GM12878 (cell line): ENCODE data around the gene WDR11. TPM values are rescaled to one million over a fixed set of nuclear protein-coding genes. Genes with fewer than 3 reads are reported as not detected.
A peak's percentile ranks its signal among the peaks of the same experiment; 100 is the strongest.

Experiments used
- CBX3 ChIP-seq: fragments of 200-600 bp; sonication (generic); IDR thresholded peaks from 2 replicates; pipeline ENCODE4 v1.6.1; 2016; ENCODE audit warnings: low read depth, borderline replicate concordance
- CUX1 ChIP-seq: IDR thresholded peaks from 2 replicates; pipeline ENCODE4 v1.6.1; 2012; ENCODE audit warnings: improper control_type of control experiment, low read depth, low read length; ENCODE audit not compliant: insufficient replicate concordance
- E4F1 ChIP-seq: fragments of 450-650 bp; IDR thresholded peaks from 2 replicates; pipeline ENCODE4 v1.6.1; 2018; ENCODE audit warnings: borderline replicate concordance, mild to moderate bottlenecking; ENCODE audit not compliant: partially characterized antibody
- FOS ChIP-seq: IDR thresholded peaks from 3 replicates; pipeline ENCODE4 v1.6.1; 2011; ENCODE audit warnings: borderline replicate concordance; ENCODE audit not compliant: insufficient read length; ENCODE audit errors: extremely low read depth
- HDGF ChIP-seq: fragments of 450-650 bp; IDR thresholded peaks from 2 replicates; pipeline ENCODE4 v1.6.1; 2016; ENCODE audit warnings: antibody characterized with exemption
- MYC ChIP-seq: IDR thresholded peaks from 2 replicates; pipeline ENCODE4 v1.6.1; 2011; ENCODE audit warnings: mild to moderate bottlenecking, low read length, moderate library complexity, inconsistent platforms; ENCODE audit not compliant: insufficient read depth, insufficient replicate concordance, insufficient read length, severe bottlenecking
- NR2C2 ChIP-seq: IDR thresholded peaks from 2 replicates; pipeline ENCODE4 v1.6.1; 2011; ENCODE audit warnings: borderline replicate concordance, low read depth; ENCODE audit not compliant: control insufficient read depth, insufficient read length
- PAX8 ChIP-seq: fragments of 450-650 bp; IDR thresholded peaks from 2 replicates; pipeline ENCODE4 v1.6.1; 2017; ENCODE audit warnings: mild to moderate bottlenecking, moderate library complexity
- RB1 ChIP-seq: fragments of 450-650 bp; formaldehyde crosslinking; IDR thresholded peaks from 2 replicates; pipeline ENCODE4 v1.6.1; 2017; ENCODE audit warnings: mild to moderate bottlenecking, borderline replicate concordance
- SMAD1 ChIP-seq: fragments of 450-650 bp; IDR thresholded peaks from 2 replicates; pipeline ENCODE4 v1.6.1; 2018; ENCODE audit warnings: mild to moderate bottlenecking, low read depth; ENCODE audit not compliant: partially characterized antibody
- SP1 ChIP-seq: IDR thresholded peaks from one replicate; pipeline ENCODE4 v1.6.1; 2011; ENCODE audit warnings: low read depth, low read length
- SREBF2 ChIP-seq: IDR thresholded peaks from 2 replicates; pipeline ENCODE4 v1.6.1; 2012; ENCODE audit warnings: mild to moderate bottlenecking, low read length
- TCF12 ChIP-seq: IDR thresholded peaks from 2 replicates; pipeline ENCODE4 v1.6.1; 2011; ENCODE audit warnings: low read depth, mild to moderate bottlenecking, low read length
- ZBED1 ChIP-seq: IDR thresholded peaks from 2 replicates; pipeline ENCODE4 v1.6.1; 2016; ENCODE audit warnings: borderline replicate concordance
- ZBTB33 ChIP-seq: fragments of 450-650 bp; IDR thresholded peaks from 2 replicates; pipeline ENCODE4 v1.6.1; 2017; ENCODE audit warnings: mild to moderate bottlenecking
- ZNF217 ChIP-seq: fragments of 450-650 bp; IDR thresholded peaks from 2 replicates; pipeline ENCODE4 v1.6.1; 2017; ENCODE audit warnings: antibody characterized with exemption, mild to moderate bottlenecking
- ZNF274 ChIP-seq: IDR thresholded peaks from one replicate; pipeline ENCODE4 v1.8.0; 2011; ENCODE audit not compliant: insufficient read length, insufficient read depth
- ZSCAN29 ChIP-seq: fragments of 450-650 bp; IDR thresholded peaks from 2 replicates; pipeline ENCODE4 v1.6.1; 2017; ENCODE audit warnings: mild to moderate bottlenecking, moderate library complexity
- polyA plus RNA-seq, 11 experiments: library from polyadenylated mRNA; depleted of rRNA in 4 of 11; unstranded in 6 of 11; stranded (reverse) in 5 of 11; fragments of >200 nt; fragmentation: Nextera tagmentation in 4 of 11; fragmentation: Illumina TruSeq in 1 of 11; extraction: Ambion mirVana in 4 of 11; extraction: Trizol in 1 of 11; gene quantifications; 1 replicate in 1 of 11; 2 replicates in 10 of 11; pipeline versions ENCODE4 v1.2.1 to v1.2.3, GENCODE V29; 2011 to 2016; ENCODE audit warnings: inconsistent platforms in 2 of 11, missing spikeins in 2 of 11, low read depth in 1 of 11
- total RNA-seq, 4 experiments: library from RNA; depleted of rRNA in 3 of 4; stranded (reverse); fragments of >200 nt in 3 of 4; fragmentation: Illumina TruSeq in 1 of 4; extraction: Trizol in 1 of 4; gene quantifications; 2 replicates each; pipeline versions ENCODE4 v1.2.1 to v1.2.3, GENCODE V29; 2013 to 2021
- TF ChIP-seq, protein P1 (sequence below): IDR thresholded peaks from 2 replicates; pipeline ENCODE4 v1.6.1; 2012; ENCODE audit warnings: low read length, inconsistent platforms

WDR11 gene
- total and polyA plus RNA-seq, 10 of the 15 experiments (the other 5 are each of a cell fraction or from before 2014, with no cell fraction given) = 21.3 to 132 (median 42.6) TPM

- no peak for TF ChIP-seq FOS
- TF ChIP-seq ZSCAN29 = peak; percentile 75
- no peak for TF ChIP-seq PAX8
- TF ChIP-seq NR2C2 = no peak
- TF ChIP-seq ZNF217 = no peak
- no peak for TF ChIP-seq CUX1
- TF ChIP-seq, protein P1, sequence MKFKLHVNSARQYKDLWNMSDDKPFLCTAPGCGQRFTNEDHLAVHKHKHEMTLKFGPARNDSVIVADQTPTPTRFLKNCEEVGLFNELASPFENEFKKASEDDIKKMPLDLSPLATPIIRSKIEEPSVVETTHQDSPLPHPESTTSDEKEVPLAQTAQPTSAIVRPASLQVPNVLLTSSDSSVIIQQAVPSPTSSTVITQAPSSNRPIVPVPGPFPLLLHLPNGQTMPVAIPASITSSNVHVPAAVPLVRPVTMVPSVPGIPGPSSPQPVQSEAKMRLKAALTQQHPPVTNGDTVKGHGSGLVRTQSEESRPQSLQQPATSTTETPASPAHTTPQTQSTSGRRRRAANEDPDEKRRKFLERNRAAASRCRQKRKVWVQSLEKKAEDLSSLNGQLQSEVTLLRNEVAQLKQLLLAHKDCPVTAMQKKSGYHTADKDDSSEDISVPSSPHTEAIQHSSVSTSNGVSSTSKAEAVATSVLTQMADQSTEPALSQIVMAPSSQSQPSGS = no peak
- peak; percentile 26; the same call in 1 of the 2 replicates for TF ChIP-seq SREBF2
- peak; percentile 66 for TF ChIP-seq SP1
- TF ChIP-seq ZNF274 = no peak
- TF ChIP-seq MYC = no peak
- peak; percentile 74 for TF ChIP-seq E4F1
- no peak for TF ChIP-seq ZBED1
- TF ChIP-seq ZBTB33 = no peak
- TF ChIP-seq CBX3 = no peak
- peak; percentile 91; the same call in 1 of the 2 replicates for TF ChIP-seq RB1
- no peak for TF ChIP-seq SMAD1
- TF ChIP-seq HDGF = peak; percentile 84
- TF ChIP-seq TCF12 = peak; percentile 23
Measured at GRCh38 chr10:120850911-120851865, at the start of gene WDR11 (continued).
